22Rv1 (cell line): ENCODE data around the gene LTK.

Experiments used
- H3K27ac ChIP-seq: fragments of 450-650 bp; 2 replicates; pipeline ENCODE4 v1.5.1; 2017
- CTCF ChIP-seq: fragments of 450-650 bp; IDR thresholded peaks from 2 replicates; pipeline ENCODE4 v1.5.1; 2017; ENCODE audit warnings: mild to moderate bottlenecking
- ZFX ChIP-seq: fragments of 450-650 bp; IDR thresholded peaks from 2 replicates; pipeline ENCODE4 v1.6.1; 2017; ENCODE audit warnings: antibody characterized with exemption, borderline replicate concordance

The LTK gene

GRCh38 chr15:41550066-41550775, 36.6 kb upstream of the LTK start:
- TF ChIP-seq CTCF (no peak), ZFX (no peak)
- H3K27ac ChIP-seq, result no peak overlapping the region

- H3K27ac ChIP-seq, result no peak overlapping the region
- TF ChIP-seq ZFX (no peak), CTCF (no peak)
Observed at GRCh38 chr15:41546851-41547786, 33.5 kb upstream of the LTK start.

GRCh38 chr15:41545218-41545617, 31.6 kb upstream of the LTK start:
- no peak for TF ChIP-seq CTCF
- no peak for TF ChIP-seq ZFX
- no peak overlapping the region; the same call in 1 of the 2 replicates for H3K27ac ChIP-seq

- peak overlapping the region; percentile 86 for H3K27ac ChIP-seq
- no peak for TF ChIP-seq ZFX
- TF ChIP-seq CTCF, result no peak
Observed at GRCh38 chr15:41544650-41545015, 31.0 kb upstream of the LTK start.

GRCh38 chr15:41543521-41543870, 29.9 kb upstream of the LTK start:
- H3K27ac ChIP-seq, result peak overlapping the region; percentile 86
- TF ChIP-seq ZFX (no peak), CTCF (no peak)

GRCh38 chr15:41536866-41537265, 23.2 kb upstream of the LTK start:
- no peak for TF ChIP-seq ZFX
- TF ChIP-seq CTCF, result no peak
- H3K27ac ChIP-seq, result no peak overlapping the region

GRCh38 chr15:41535544-41535943, 21.9 kb upstream of the LTK start:
- no peak overlapping the region for H3K27ac ChIP-seq
- TF ChIP-seq CTCF, result no peak
- no peak for TF ChIP-seq ZFX
